Measurements from ENCODE around the gene PNMT.

Gene PNMT

GRCh38 chr17:39715375-39716072 is 47.3 kb downstream of the PNMT start:
- no CpG with 5 or more reads among the region's 18 CpGs for WGBS (ENCODE audit: insufficient coverage, insufficient read length)
- DNase-seq (ENCODE audit: low read depth, low spot score), result no peak
- Histone ChIP-seq H3K36me3 (ENCODE audit: control insufficient read depth, insufficient read depth, low read length) (peaks cover 38% of the 10 kb centered on the region), H3K4me1 (ENCODE audit: control insufficient read depth, insufficient read depth, low read length) (no peaks in the 10 kb centered on the region), H3K27ac (ENCODE audit: low read length) (no peak overlapping the region), H3K4me3 (ENCODE audit: low read length) (no peak overlapping the region), H3K9me3 (ENCODE audit: control insufficient read depth, insufficient read depth, low read length) (no peaks in the 10 kb centered on the region), H3K27me3 (ENCODE audit: control insufficient read depth, insufficient read depth, low read length) (no peaks in the 10 kb centered on the region)

GRCh38 chr17:39716073-39716818 is 48.0 kb downstream of the PNMT start:
- H3K4me3 ChIP-seq (ENCODE audit: low read length), result no peak overlapping the region
- H3K36me3 ChIP-seq (ENCODE audit: control insufficient read depth, insufficient read depth, low read length), result peaks cover 38% of the 10 kb centered on the region
- H3K27me3 ChIP-seq (ENCODE audit: control insufficient read depth, insufficient read depth, low read length), result no peaks in the 10 kb centered on the region
- no peak for DNase-seq (ENCODE audit: low read depth, low spot score)
- no peak overlapping the region for H3K27ac ChIP-seq (ENCODE audit: low read length)
- no CpG with 5 or more reads among the region's 15 CpGs for WGBS (ENCODE audit: insufficient coverage, insufficient read length)
- H3K4me1 ChIP-seq (ENCODE audit: control insufficient read depth, insufficient read depth, low read length), result no peaks in the 10 kb centered on the region
- H3K9me3 ChIP-seq (ENCODE audit: control insufficient read depth, insufficient read depth, low read length), result no peaks in the 10 kb centered on the region

GRCh38 chr17:39716879-39717536 is 48.8 kb downstream of the PNMT start:
- WGBS (ENCODE audit: insufficient coverage, insufficient read length), result no CpG with 5 or more reads among the region's 11 CpGs
- no peak overlapping the region for H3K27ac ChIP-seq (ENCODE audit: low read length)
- H3K9me3 ChIP-seq (ENCODE audit: control insufficient read depth, insufficient read depth, low read length), result no peaks in the 10 kb centered on the region
- no peaks in the 10 kb centered on the region for H3K4me1 ChIP-seq (ENCODE audit: control insufficient read depth, insufficient read depth, low read length)
- no peak for DNase-seq (ENCODE audit: low read depth, low spot score)
- no peaks in the 10 kb centered on the region for H3K27me3 ChIP-seq (ENCODE audit: control insufficient read depth, insufficient read depth, low read length)
- no peak overlapping the region for H3K4me3 ChIP-seq (ENCODE audit: low read length)
- peaks cover 34% of the 10 kb centered on the region for H3K36me3 ChIP-seq (ENCODE audit: control insufficient read depth, insufficient read depth, low read length)

DNA sequence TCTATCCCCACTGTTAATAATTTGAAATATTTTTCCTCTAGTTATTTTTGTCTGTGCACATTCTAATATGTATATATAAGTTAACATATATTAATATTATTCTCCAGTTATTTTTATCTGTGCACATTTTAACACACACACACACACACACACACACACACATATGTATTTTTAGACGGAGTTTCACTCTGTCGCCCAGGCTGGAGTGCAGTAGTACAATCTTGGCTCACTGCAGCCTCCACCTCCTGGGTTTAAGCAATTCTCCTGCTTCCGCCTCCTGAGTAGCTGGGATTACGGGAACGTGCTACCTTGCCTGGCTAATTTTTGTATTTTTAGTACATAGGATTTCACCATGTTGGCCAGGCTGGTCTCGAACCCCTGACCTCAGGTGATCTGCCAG is 49.4 kb downstream of the PNMT start:
- no peak for DNase-seq (ENCODE audit: low read depth, low spot score)
- H3K36me3 ChIP-seq (ENCODE audit: control insufficient read depth, insufficient read depth, low read length), result peaks cover 30% of the 10 kb centered on the region
- no CpG with 5 or more reads among the region's 6 CpGs for WGBS (ENCODE audit: insufficient coverage, insufficient read length)

GRCh38 chr17:39719563-39720355 is 51.5 kb downstream of the PNMT start:
- WGBS (ENCODE audit: insufficient coverage, insufficient read length), result no CpG with 5 or more reads among the region's 7 CpGs
- Histone ChIP-seq H3K4me3 (ENCODE audit: low read length) (no peak overlapping the region), H3K4me1 (ENCODE audit: control insufficient read depth, insufficient read depth, low read length) (0 out of 2 replicates have a peak, but pooled peaks cover 1% of the 10 kb centered on the region), H3K36me3 (ENCODE audit: control insufficient read depth, insufficient read depth, low read length) (peaks cover 34% of the 10 kb centered on the region), H3K27ac (ENCODE audit: low read length) (no peak overlapping the region), H3K9me3 (ENCODE audit: control insufficient read depth, insufficient read depth, low read length) (no peaks in the 10 kb centered on the region), H3K27me3 (ENCODE audit: control insufficient read depth, insufficient read depth, low read length) (no peaks in the 10 kb centered on the region)
- no peak for DNase-seq (ENCODE audit: low read depth, low spot score)

More for the DNA sequence above, 49.4 kb downstream of the PNMT start:
- H3K9me3 ChIP-seq (ENCODE audit: control insufficient read depth, insufficient read depth, low read length), result no peaks in the 10 kb centered on the region
- H3K4me1 ChIP-seq (ENCODE audit: control insufficient read depth, insufficient read depth, low read length), result no peaks in the 10 kb centered on the region
- H3K27ac ChIP-seq (ENCODE audit: low read length), result no peak overlapping the region
- no peaks in the 10 kb centered on the region for H3K27me3 ChIP-seq (ENCODE audit: control insufficient read depth, insufficient read depth, low read length)
- H3K4me3 ChIP-seq (ENCODE audit: low read length), result no peak overlapping the region

Data from iPS DF 6.9 (cell line).